CD4-positive, alpha-beta T cell treated with Interferon alpha-2 for 1 hour (primary cell): ENCODE results near the gene TSC2.
"Not testable (repeated sequence)": the region's sequence is repeated elsewhere in the genome, so short reads cannot be mapped to it uniquely, and the experiment has no call there.

ENCODE experiments used
- DNase-seq, 2 donors: peaks; one replicate each; pipeline ENCODE4 v3.0.0-alpha.2; 2020 to 2022

Gene TSC2

GRCh38 chr16:2011726-2012125, 36.1 kb upstream of the TSC2 start:
- DNase-seq = not testable (repeated sequence)

GRCh38 chr16:2013527-2013926, 34.3 kb upstream of the TSC2 start:
- no peak for DNase-seq

GRCh38 chr16:2015117-2015946, 32.5 kb upstream of the TSC2 start:
- peak in 1 of 2 donors; percentile 26 for DNase-seq

GRCh38 chr16:2015947-2016208, 31.9 kb upstream of the TSC2 start:
- DNase-seq = no peak

GRCh38 chr16:2016407-2016922, 31.3 kb upstream of the TSC2 start:
- no peak for DNase-seq

- DNase-seq = no peak
Measured at GRCh38 chr16:2019518-2019920, 28.3 kb upstream of the TSC2 start, which contains the start of gene NPW. Gene NPW (plus strand): TSS chr16:2019785.

- no peak for DNase-seq
Measured at GRCh38 chr16:2019921-2020831, 27.6 kb upstream of the TSC2 start.

GRCh38 chr16:2022723-2023091, 25.1 kb upstream of the TSC2 start:
- no peak for DNase-seq

GRCh38 chr16:2023092-2024031, 24.4 kb upstream of the TSC2 start:
- DNase-seq = peak; percentile 93 to 96

- no peak for DNase-seq
Measured at GRCh38 chr16:2024032-2024420, 23.8 kb upstream of the TSC2 start.

GRCh38 chr16:2025251-2025650, 22.5 kb upstream of the TSC2 start:
- DNase-seq = no peak

- no peak for DNase-seq
Measured at GRCh38 chr16:2025878-2026460, 21.8 kb upstream of the TSC2 start.

- peak in 1 of 2 donors; percentile 40 for DNase-seq
Measured at GRCh38 chr16:2026461-2027023, 21.2 kb upstream of the TSC2 start, which contains the start of gene NHERF2. Gene NHERF2 (plus strand): TSS chr16:2026902. CDS start chr16:2027006, 104 bp downstream.

- no peak for DNase-seq
Measured at GRCh38 chr16:2027024-2028010, 20.5 kb upstream of the TSC2 start.

GRCh38 chr16:2028146-2028545, 19.6 kb upstream of the TSC2 start:
- no peak for DNase-seq

- no peak for DNase-seq
Measured at GRCh38 chr16:2028620-2029220, 19.1 kb upstream of the TSC2 start.

- no peak for DNase-seq
Measured at GRCh38 chr16:2029350-2029749, 18.4 kb upstream of the TSC2 start.

- no peak for DNase-seq
Measured at GRCh38 chr16:2030036-2030435, 17.7 kb upstream of the TSC2 start.

GRCh38 chr16:2031081-2031577, 16.7 kb upstream of the TSC2 start:
- DNase-seq = no peak
